GM19463 (cell line): Measurements from ENCODE around the gene ATP2C2.
"Not testable (repeated sequence)": the region's sequence is repeated elsewhere in the genome, so short reads cannot be mapped to it uniquely, and the experiment has no call there.

ENCODE experiments used
- ATAC-seq: cut with Tn5 transposase; IDR thresholded peaks from one replicate; pipeline ENCODE4 v1.9.1; 2021; ENCODE audit warnings: mild to moderate bottlenecking, moderate library complexity; ENCODE audit not compliant: unreplicated experiment

Gene ATP2C2, protein sequence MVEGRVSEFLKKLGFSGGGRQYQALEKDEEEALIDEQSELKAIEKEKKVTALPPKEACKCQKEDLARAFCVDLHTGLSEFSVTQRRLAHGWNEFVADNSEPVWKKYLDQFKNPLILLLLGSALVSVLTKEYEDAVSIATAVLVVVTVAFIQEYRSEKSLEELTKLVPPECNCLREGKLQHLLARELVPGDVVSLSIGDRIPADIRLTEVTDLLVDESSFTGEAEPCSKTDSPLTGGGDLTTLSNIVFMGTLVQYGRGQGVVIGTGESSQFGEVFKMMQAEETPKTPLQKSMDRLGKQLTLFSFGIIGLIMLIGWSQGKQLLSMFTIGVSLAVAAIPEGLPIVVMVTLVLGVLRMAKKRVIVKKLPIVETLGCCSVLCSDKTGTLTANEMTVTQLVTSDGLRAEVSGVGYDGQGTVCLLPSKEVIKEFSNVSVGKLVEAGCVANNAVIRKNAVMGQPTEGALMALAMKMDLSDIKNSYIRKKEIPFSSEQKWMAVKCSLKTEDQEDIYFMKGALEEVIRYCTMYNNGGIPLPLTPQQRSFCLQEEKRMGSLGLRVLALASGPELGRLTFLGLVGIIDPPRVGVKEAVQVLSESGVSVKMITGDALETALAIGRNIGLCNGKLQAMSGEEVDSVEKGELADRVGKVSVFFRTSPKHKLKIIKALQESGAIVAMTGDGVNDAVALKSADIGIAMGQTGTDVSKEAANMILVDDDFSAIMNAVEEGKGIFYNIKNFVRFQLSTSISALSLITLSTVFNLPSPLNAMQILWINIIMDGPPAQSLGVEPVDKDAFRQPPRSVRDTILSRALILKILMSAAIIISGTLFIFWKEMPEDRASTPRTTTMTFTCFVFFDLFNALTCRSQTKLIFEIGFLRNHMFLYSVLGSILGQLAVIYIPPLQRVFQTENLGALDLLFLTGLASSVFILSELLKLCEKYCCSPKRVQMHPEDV

DNA sequence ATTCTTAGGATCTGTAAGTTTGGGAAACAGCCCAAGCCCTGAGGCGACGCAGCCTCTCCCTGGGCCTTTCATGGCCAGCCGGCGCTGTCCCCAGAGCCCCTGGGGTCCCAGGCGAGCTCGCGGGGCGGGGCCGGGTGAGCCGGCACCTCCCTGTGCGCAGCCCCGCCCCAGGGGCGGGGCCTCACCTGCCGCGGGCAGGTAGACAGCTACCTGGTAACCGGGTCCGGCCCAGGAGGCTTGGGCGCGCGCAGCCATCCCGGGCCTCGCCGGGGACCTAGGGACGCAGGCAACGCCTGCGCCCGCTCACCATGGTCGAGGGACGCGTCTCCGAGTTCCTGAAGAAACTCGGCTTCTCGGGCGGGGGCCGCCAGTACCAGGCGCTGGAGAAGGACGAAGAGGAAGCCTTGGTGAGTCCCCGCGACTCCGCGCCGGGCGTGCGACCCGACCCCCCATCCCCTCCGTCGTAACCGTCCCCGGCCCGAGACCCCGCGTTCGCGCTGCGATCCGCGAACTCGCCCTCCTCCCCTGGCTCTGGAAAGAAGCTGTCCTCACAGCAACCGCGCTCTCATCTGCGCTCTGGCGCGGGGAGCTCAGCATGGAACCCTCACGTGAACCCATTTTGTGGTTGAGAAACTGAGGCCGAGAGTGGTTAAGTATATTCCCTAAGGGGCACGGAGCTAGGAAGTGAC lies at the start of gene ATP2C2:
Gene ATP2C2, plus strand, starts transcription at position 231 of the 689 bp plus-strand sequence. Its CDS starts 78 bp downstream, at position 309.
- no peak for ATAC-seq

- ATAC-seq, result no peak
Measured at GRCh38 chr16:84319146-84319760, 49.1 kb upstream of the ATP2C2 start.

DNA sequence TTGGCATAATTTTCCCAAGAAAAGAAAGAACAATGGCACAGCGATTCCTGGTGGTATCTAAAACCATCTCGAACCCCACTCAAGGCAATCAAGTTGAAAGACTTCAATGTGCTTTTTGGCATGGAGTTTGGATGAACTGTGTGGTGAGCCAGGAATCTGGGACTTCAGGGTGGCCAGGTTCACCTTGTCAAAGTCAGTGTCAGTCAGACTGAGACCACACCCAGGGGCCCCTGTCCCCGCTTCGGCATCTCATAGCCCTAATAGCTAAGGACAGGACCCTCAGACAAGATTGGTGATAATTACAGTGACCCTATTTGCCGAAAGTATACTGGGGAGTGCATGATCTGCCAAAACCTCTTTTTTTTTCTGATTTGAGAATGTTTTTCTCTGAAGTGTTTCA lies 47.8 kb upstream of the ATP2C2 start:
- ATAC-seq, result no peak

DNA sequence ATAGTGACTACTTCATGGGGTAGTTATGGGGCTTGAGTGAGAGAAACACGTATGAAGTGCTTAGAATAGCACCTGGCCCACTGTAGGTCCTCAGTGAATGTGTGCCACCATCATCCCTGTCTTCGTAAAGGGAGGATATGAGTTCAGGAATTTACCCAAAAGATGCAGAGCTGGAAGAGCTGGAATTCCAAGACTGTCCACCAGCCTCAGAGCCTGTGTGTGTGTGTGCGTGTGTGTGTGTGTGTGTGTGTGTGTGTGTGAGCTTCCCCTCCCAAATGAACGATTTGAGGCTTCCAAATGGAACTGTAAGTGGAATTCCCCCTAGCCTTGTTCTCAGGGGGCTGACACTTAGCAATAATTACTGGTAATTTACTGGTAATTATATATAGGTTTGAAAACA lies 46.4 kb upstream of the ATP2C2 start:
- ATAC-seq, result no peak

GRCh38 chr16:84322749-84323148 lies 45.6 kb upstream of the ATP2C2 start:
- ATAC-seq, result no peak

DNA sequence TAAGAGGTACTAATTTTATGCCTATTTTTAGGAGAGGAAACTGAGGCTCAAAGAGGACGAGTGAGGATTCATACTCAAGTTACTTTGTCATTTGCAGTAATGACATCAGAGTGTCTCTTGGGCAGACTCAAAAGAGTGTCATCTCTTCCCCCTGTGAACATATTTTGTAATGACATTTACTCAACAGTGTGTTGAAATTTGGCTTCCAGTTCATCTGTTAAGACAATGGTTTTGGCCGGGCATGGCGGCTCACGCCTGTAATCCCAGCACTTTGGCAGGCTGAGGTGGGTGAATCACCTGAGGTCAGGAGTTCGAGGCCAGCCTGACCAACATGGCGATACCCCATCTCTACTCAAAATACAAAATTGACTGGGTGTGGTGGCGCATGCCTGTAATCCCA lies 44.7 kb upstream of the ATP2C2 start:
- ATAC-seq, result no peak

GRCh38 chr16:84324434-84325262 lies 43.7 kb upstream of the ATP2C2 start:
- no peak for ATAC-seq

- ATAC-seq, result no peak
Measured at GRCh38 chr16:84326545-84326944, 41.8 kb upstream of the ATP2C2 start.

- ATAC-seq, result no peak
Measured at GRCh38 chr16:84327926-84328505, 40.3 kb upstream of the ATP2C2 start.

GRCh38 chr16:84329016-84329415 lies 39.3 kb upstream of the ATP2C2 start:
- ATAC-seq, result no peak

DNA sequence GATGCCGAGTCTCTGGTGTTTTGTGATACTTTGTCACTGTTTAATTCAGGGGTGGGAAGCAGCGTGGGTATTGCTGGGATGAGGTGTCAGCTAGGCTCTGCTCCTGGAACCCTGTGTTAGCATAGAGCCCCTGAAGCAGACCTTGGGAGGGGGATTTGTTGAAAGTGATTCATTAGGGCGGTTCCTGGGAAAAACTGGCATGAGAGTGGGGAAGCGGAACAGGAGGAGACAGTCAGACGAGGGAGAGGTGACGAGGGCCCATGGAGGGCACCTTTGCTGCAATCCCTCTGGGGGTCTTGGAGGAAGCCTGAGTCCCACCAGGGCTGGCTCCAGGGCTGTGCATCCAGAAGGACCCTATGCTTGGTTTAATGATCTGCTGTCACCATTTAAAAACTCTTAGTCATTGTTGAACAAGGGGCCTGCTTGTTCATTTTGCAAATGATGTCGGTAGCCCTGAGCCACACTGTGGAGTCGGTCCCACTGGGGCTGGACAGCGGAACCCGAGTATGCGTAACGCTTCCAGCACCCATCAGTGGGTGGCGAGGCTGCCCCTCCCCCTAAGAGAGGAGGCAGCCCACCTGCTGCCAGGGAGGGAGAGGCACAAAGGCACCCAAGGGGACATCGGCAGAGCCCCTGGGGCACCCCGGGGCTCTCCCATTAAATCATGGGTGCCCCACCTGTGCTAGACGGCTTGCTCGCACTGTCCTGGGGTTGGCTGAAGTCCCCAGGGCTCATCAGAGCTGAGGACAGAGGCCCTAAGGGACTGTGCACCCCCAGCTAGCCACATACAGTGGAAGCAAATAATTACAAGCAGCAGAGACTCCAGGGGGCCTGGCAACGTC lies 38.3 kb upstream of the ATP2C2 start:
- no peak for ATAC-seq

GRCh38 chr16:84330685-84331050 lies 37.7 kb upstream of the ATP2C2 start:
- no peak for ATAC-seq

DNA sequence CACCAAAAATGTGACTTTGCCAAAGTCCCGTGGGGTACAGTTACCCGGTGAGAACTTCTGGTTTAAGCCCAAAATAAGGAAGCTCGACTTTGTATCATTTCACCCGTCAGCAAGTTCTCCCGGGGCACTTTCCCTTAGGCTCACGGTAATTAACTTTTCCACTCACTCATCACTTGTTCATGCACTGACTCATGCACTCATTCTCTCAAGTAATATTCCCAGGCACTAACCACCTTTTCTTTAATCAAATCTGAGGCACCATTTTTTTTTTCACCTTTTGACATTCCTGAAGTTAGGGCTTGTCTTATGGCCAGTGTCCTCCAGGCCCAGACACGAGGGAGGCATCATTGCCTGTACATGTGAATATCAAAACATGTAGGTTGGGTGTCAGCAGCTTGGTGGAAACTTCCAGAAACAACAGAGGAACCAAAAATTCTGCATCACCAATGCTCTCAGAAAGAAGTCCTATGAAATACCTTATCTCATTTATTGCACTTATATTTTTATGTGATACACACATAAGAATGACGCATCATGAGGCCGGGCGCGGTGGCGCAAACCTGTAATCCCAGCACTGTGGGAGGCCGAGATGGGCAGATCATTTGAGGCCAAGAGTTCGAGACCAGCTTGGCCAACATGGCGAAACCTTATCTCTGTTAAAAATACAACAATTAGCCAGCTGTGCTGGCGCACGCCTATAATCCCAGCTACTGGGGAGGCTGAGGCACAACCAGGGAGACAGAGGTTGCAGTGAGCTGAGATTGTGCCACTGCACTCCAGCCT lies 36.1 kb upstream of the ATP2C2 start:
- no peak for ATAC-seq

DNA sequence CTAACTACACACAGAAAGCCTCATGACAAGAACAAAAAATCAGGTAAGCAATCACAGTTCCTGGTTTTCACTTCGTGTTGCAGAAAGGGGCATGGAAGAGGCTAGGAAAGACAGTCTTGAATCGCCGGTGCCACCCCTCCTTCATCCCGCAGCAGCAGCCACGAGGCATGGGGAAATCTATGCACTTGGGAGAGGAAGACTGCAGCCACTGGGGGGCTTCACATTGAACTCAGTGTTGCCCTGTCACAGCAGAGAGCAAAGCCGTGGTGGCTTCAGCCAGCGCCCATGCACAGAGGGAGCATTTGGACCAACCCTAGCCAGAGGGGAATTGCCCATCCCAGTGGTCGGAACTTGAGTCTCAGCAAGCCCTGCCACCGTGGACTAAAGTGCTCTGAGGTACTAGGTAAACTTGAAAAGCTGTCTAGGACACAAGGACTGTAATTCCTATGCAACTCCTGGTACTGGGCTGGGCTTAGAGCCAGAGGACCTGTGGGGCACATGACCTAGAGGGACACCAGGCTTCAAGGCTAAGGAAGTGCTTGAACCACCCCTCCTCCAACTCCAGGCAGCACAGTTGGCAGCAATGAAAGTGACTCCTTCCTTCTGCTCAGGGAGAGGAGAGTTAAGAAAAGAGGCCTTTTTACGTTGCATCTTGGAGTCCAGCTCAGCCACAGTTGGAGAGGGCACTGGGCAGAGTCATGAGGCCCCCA lies 35.2 kb upstream of the ATP2C2 start:
- no peak for ATAC-seq

DNA sequence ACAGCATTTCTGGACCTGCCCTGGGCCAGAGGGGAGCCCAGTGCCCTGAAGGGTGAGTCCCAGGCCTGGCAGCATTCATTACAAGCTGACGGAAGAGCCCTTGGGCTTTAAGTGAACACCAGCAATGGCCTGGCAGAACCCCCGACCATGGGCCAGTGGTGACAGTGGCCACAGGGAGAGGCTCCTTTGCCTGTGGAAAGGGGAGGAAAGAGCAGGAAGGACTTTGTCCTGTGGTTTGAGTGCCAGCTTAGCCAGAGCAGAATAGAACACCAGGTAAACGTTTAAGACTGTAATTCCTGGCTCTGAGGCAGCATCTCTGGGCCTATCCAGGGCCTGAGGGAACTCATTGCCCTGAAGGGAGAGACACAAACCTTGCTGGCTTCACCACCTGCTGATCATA lies 34.3 kb upstream of the ATP2C2 start:
- no peak for ATAC-seq

GRCh38 chr16:84334482-84334881 lies 33.9 kb upstream of the ATP2C2 start:
- ATAC-seq, result no peak

GRCh38 chr16:84337236-84337635 lies 31.1 kb upstream of the ATP2C2 start:
- not testable (repeated sequence) for ATAC-seq
